H1 (cell line): ENCODE data around the gene PKD1L1. TPM values are rescaled to one million over a fixed set of nuclear protein-coding genes. Genes with fewer than 3 reads are reported as not detected.

Experiments used
- CTCF ChIA-PET: fragments of 300-600 bp; sonication (Branson Sonifier 250); formaldehyde crosslinking; loops from one replicate; lab custom pipeline; 2021; ENCODE audit not compliant: partially characterized antibody; lab: Charles Lee
- POLR2A ChIA-PET: fragments of 300-600 bp; sonication (Branson Sonifier 250); formaldehyde crosslinking; loops from one replicate; lab custom pipeline; 2021; ENCODE audit warnings: inconsistent platforms; ENCODE audit not compliant: partially characterized antibody; lab: Charles Lee
- DNase-seq, 2 experiments: peaks; one replicate each; pipeline versions ENCODE4 v3.0.0 to v3.0.0-alpha.2; 2010 to 2022; ENCODE audit warnings: low spot score in 2 of 2, low read depth in 1 of 2, mixed read lengths in 1 of 2
- FAIRE-seq: peaks from 2 replicates; lab custom pipeline; 2011; peaks lifted over from hg19 to GRCh38; lab: Jason Lieb, UNC
- H2AFZ ChIP-seq: 2 replicates; pipeline ENCODE4 v1.8.1; 2012; ENCODE audit warnings: low read length, inconsistent platforms
- H2AK5ac ChIP-seq: 2 replicates; pipeline ENCODE4 v1.6.1; 2013; ENCODE audit warnings: low read depth, low read length
- H2BK120ac ChIP-seq: replicated peaks from 2 replicates; pipeline ENCODE3; 2013; ENCODE audit warnings: low read depth, low read length, inconsistent platforms
- H2BK12ac ChIP-seq: 2 replicates; pipeline ENCODE4 v1.6.1; 2013; ENCODE audit warnings: low read depth, low read length
- H2BK15ac ChIP-seq: 2 replicates; pipeline ENCODE4 v1.6.1; 2013; ENCODE audit warnings: low read length
- H2BK20ac ChIP-seq: 2 replicates; pipeline ENCODE4 v1.6.1; 2013; ENCODE audit warnings: low read length
- H2BK5ac ChIP-seq: 2 replicates; pipeline ENCODE4 v1.6.1; 2013; ENCODE audit warnings: low read depth, low read length
- H3K14ac ChIP-seq: 2 replicates; pipeline ENCODE4 v1.6.1; 2013; ENCODE audit warnings: inconsistent platforms; ENCODE audit not compliant: insufficient read length
- H3K18ac ChIP-seq: 2 replicates; pipeline ENCODE4 v1.6.1; 2013; ENCODE audit warnings: low read length; ENCODE audit errors: extremely low read depth
- H3K23ac ChIP-seq: 2 replicates; pipeline ENCODE4 v1.6.1; 2013; ENCODE audit warnings: inconsistent platforms; ENCODE audit not compliant: insufficient read length
- H3K23me2 ChIP-seq: 2 replicates; pipeline ENCODE4 v1.6.1; 2013; ENCODE audit warnings: low read depth, low read length
- H3K27ac ChIP-seq: 2 replicates; pipeline ENCODE4 v1.6.1; 2011; ENCODE audit warnings: low read depth, low read length, inconsistent platforms
- H3K27me3 ChIP-seq, 4 experiments: replicated peaks in 1 of 4; 1 replicate in 1 of 4; 2 replicates in 3 of 4; pipeline versions ENCODE4 v1.6.1 to v1.8.1; 2011 to 2013; ENCODE audit warnings: low read length in 3 of 4, mild to moderate bottlenecking in 3 of 4, inconsistent platforms in 2 of 4, mixed read lengths in 2 of 4, moderate library complexity in 1 of 4; ENCODE audit not compliant: control insufficient read depth in 3 of 4, insufficient read depth in 3 of 4; ENCODE audit errors: extremely low read depth in 1 of 4
- H3K36me3 ChIP-seq, 4 experiments: 2 replicates each; pipeline versions ENCODE4 v1.6.1 to v1.8.1; 2011 to 2013; ENCODE audit warnings: mild to moderate bottlenecking in 4 of 4, low read length in 3 of 4, moderate library complexity in 2 of 4, control low read depth in 1 of 4, inconsistent platforms in 1 of 4; ENCODE audit not compliant: insufficient read depth in 4 of 4, control insufficient read depth in 2 of 4
- H3K4ac ChIP-seq: replicated peaks from 2 replicates; pipeline ENCODE3; 2013; ENCODE audit warnings: low read length, low read depth, mixed read lengths, inconsistent platforms; ENCODE audit not compliant: insufficient read length
- H3K4me1 ChIP-seq, 4 experiments: replicated peaks in 1 of 4; 1 replicate in 1 of 4; 2 replicates in 3 of 4; pipeline versions ENCODE4 v1.6.1 to v1.8.1; 2011 to 2013; ENCODE audit warnings: low read length in 3 of 4, inconsistent platforms in 2 of 4, mixed read lengths in 1 of 4; ENCODE audit not compliant: insufficient read depth in 4 of 4, control insufficient read depth in 3 of 4
- H3K4me2 ChIP-seq, 2 experiments: 2 replicates each; pipeline versions ENCODE4 v1.6.1 to v1.8.1; 2011 to 2013; ENCODE audit warnings: low read depth in 2 of 2, low read length in 2 of 2, control low read depth in 1 of 2, inconsistent platforms in 1 of 2, mild to moderate bottlenecking in 1 of 2; ENCODE audit not compliant: insufficient read depth in 1 of 2
- H3K4me3 ChIP-seq, 4 experiments: fragments of 200-600, 300-600 bp in 1 of 4; sonication (generic), shearing (Covaris generic), sonication (Bioruptor Twin) in 1 of 4; 2 replicates each; pipeline versions ENCODE4 v1.5.1 to v1.8.1; 2011 to 2016; ENCODE audit warnings: low read length in 4 of 4, low read depth in 3 of 4, control low read depth in 2 of 4, inconsistent platforms in 2 of 4, mild to moderate bottlenecking in 2 of 4, mixed read lengths in 1 of 4, moderate library complexity in 1 of 4; ENCODE audit not compliant: insufficient read depth in 2 of 4; ENCODE audit errors: extremely low read depth in 1 of 4
- H3K56ac ChIP-seq: replicated peaks from 2 replicates; pipeline ENCODE3; 2013; ENCODE audit warnings: low read depth, mild to moderate bottlenecking, mixed read lengths, low read length, inconsistent platforms; ENCODE audit not compliant: insufficient read length
- H3K79me1 ChIP-seq: 2 replicates; pipeline ENCODE4 v1.6.1; 2013; ENCODE audit warnings: low read depth, low read length, control low read depth
- H3K79me2 ChIP-seq, 2 experiments: 2 replicates each; pipeline versions ENCODE4 v1.6.1 to v1.8.1; 2012 to 2013; ENCODE audit warnings: low read length in 2 of 2, mild to moderate bottlenecking in 2 of 2, inconsistent platforms in 1 of 2; ENCODE audit not compliant: insufficient read depth in 2 of 2, control insufficient read depth in 1 of 2
- H3K9ac ChIP-seq, 4 experiments: replicated peaks in 1 of 4; 1 replicate in 1 of 4; 2 replicates in 3 of 4; pipeline versions ENCODE4 v1.6.1 to v1.8.1; 2011 to 2013; ENCODE audit warnings: low read depth in 3 of 4, low read length in 3 of 4, control low read depth in 2 of 4, mild to moderate bottlenecking in 2 of 4, moderate library complexity in 2 of 4, inconsistent platforms in 1 of 4; ENCODE audit errors: extremely low read depth in 1 of 4
- H3K9me3 ChIP-seq, 2 experiments: 2 replicates each; pipeline versions ENCODE4 v1.6.1 to v1.8.1; 2012 to 2013; ENCODE audit warnings: mild to moderate bottlenecking in 2 of 2, moderate library complexity in 2 of 2, control low read depth in 1 of 2, inconsistent platforms in 1 of 2, low read depth in 1 of 2, low read length in 1 of 2, mixed read lengths in 1 of 2; ENCODE audit not compliant: insufficient read depth in 2 of 2
- H4K20me1 ChIP-seq, 2 experiments: replicated peaks in 1 of 2; 2 replicates each; pipeline versions ENCODE3 to v1.8.1; 2011 to 2013; ENCODE audit warnings: inconsistent platforms in 2 of 2, low read length in 2 of 2, mild to moderate bottlenecking in 1 of 2; ENCODE audit not compliant: insufficient read depth in 2 of 2, control insufficient read depth in 1 of 2
- H4K5ac ChIP-seq: 2 replicates; pipeline ENCODE4 v1.6.1; 2013; ENCODE audit warnings: low read length, low read depth, mixed read lengths, inconsistent platforms; ENCODE audit not compliant: insufficient read length
- H4K8ac ChIP-seq: 2 replicates; pipeline ENCODE4 v1.8.0; 2013; ENCODE audit warnings: mild to moderate bottlenecking, moderate library complexity, low read length, inconsistent platforms; ENCODE audit not compliant: insufficient read depth; ENCODE audit errors: extremely low read depth
- H4K91ac ChIP-seq: replicated peaks from 2 replicates; pipeline ENCODE3; 2013; ENCODE audit warnings: low read length, mixed read lengths, inconsistent platforms; ENCODE audit not compliant: insufficient read length
- ATF2 ChIP-seq: IDR thresholded peaks from 2 replicates; pipeline ENCODE4 v1.6.1; 2012; ENCODE audit warnings: low read length, inconsistent platforms
- BCL11A ChIP-seq, 2 experiments: IDR thresholded peaks; one replicate each; pipeline ENCODE4 v1.6.1; 2011; ENCODE audit warnings: low read depth in 2 of 2, low read length in 2 of 2, mild to moderate bottlenecking in 2 of 2
- CEBPB ChIP-seq: IDR thresholded peaks from 2 replicates; pipeline ENCODE4 v1.6.1; 2012; ENCODE audit warnings: low read depth, low read length
- CTBP2 ChIP-seq: IDR thresholded peaks from 2 replicates; pipeline ENCODE4 v1.7.0; 2011; ENCODE audit warnings: borderline replicate concordance, mild to moderate bottlenecking, moderate library complexity, mixed read lengths, low read length; ENCODE audit not compliant: insufficient read depth, insufficient read length
- HDAC2 ChIP-seq, 2 experiments: fragments of 300-600 bp in 1 of 2; sonication (generic) in 1 of 2; IDR thresholded peaks; 2 replicates each; pipeline ENCODE4 v1.6.1; 2011 to 2012; ENCODE audit warnings: low read depth in 2 of 2, low read length in 2 of 2, mild to moderate bottlenecking in 2 of 2, moderate library complexity in 2 of 2, borderline replicate concordance in 1 of 2, inconsistent platforms in 1 of 2
- KDM4A ChIP-seq: IDR thresholded peaks from one replicate; pipeline ENCODE4 v1.7.1; 2012; ENCODE audit warnings: low read depth, mild to moderate bottlenecking, moderate library complexity, low read length, inconsistent platforms; ENCODE audit not compliant: severe bottlenecking
- MAFK ChIP-seq: IDR thresholded peaks from 2 replicates; pipeline ENCODE4 v1.6.1; 2012; ENCODE audit warnings: low read depth, mild to moderate bottlenecking, improper control_type of control experiment, low read length
- NRF1 ChIP-seq: IDR thresholded peaks from 2 replicates; pipeline ENCODE4 v1.6.1; 2011; ENCODE audit warnings: mild to moderate bottlenecking, low read depth, low read length, improper control_type of control experiment
- POLR2AphosphoS5 ChIP-seq: IDR thresholded peaks from 2 replicates; pipeline ENCODE4 v1.6.1; 2011; ENCODE audit warnings: low read depth, low read length
- SP1 ChIP-seq: IDR thresholded peaks from 2 replicates; pipeline ENCODE4 v1.6.1; 2011; ENCODE audit warnings: low read depth, low read length
- TBP ChIP-seq: IDR thresholded peaks from 2 replicates; pipeline ENCODE4 v1.6.1; 2011; ENCODE audit warnings: low read depth, low read length, improper control_type of control experiment
- ZNF274 ChIP-seq: IDR thresholded peaks from 2 replicates; pipeline ENCODE4 v1.7.0; 2012; ENCODE audit warnings: low read length, borderline replicate concordance; ENCODE audit errors: extremely low read depth
- WGBS, 2 experiments: shearing (Covaris generic) in 1 of 2; methylation state at CpG; one replicate each; pipeline versions ENCODE4 v1.1.6 to v1.1.7; 2013 to 2015; ENCODE audit warnings: low lambda C conversion rate in 2 of 2, mixed read lengths in 2 of 2, inconsistent platforms in 1 of 2, low coverage in 1 of 2, missing lambda C conversion rate in 1 of 2; ENCODE audit not compliant: insufficient replicate concordance in 2 of 2, insufficient coverage in 1 of 2, insufficient read length in 1 of 2; ENCODE audit errors: extremely low coverage in 1 of 2, missing lambda C conversion rate in 1 of 2; 5-methylcytosine and 5-hydroxymethylcytosine counted together
- polyA plus RNA-seq, 7 experiments: library from polyadenylated mRNA; depleted of rRNA in 3 of 7; stranded (reverse) in 5 of 7; unstranded in 2 of 7; fragments of >200 nt in 5 of 7; fragments of 200-250 nt in 2 of 7; gene quantifications; 1 replicate in 5 of 7; 2 replicates in 1 of 7; 4 replicates in 1 of 7; pipeline versions ENCODE4 v1.2.1 to v1.2.3, GENCODE V29; 2011 to 2013; ENCODE audit warnings: missing spikeins in 2 of 7, mixed read lengths in 2 of 7
- total RNA-seq: library from RNA; stranded (reverse); fragmentation: NEBNext Ultra II Directional; extraction: Animal tissue kit (Norgen Biotek cat#: 25700); gene quantifications from 2 replicates; pipeline ENCODE4 v1.2.1, GENCODE V29; 2021

Gene PKD1L1
- total and polyA plus RNA-seq, 2 of the 8 experiments (the other 6 are each of a cell fraction or from before 2014, with no cell fraction given): 0.22 to 0.35 TPM

GRCh38 chr7:47890125-47890524 lies 58.1 kb downstream of the PKD1L1 start:
- no peak overlapping the region for H3K4me2 ChIP-seq

More at GRCh38 chr7:47890125-47890524, 58.1 kb downstream of the PKD1L1 start:
- no peaks in the 10 kb centered on the region for H3K79me2 ChIP-seq
- no peak overlapping the region for H2AFZ ChIP-seq
- H2AK5ac ChIP-seq: no peak overlapping the region
- no peak overlapping the region; the same call in 1 of the 2 replicates for H3K27ac ChIP-seq
- no peaks in the 10 kb centered on the region for H3K79me1 ChIP-seq
- ChIA-PET POLR2A (no interaction called here), CTCF (no interaction called here)
- no peaks in the 10 kb centered on the region for H3K36me3 ChIP-seq
- no peak overlapping the region for H4K5ac ChIP-seq
- WGBS, 2 experiments: 83% methylated on average over 8 of the region's 8 CpGs; no CpG with 5 or more reads in 1 of the 2 experiments
- H2BK120ac ChIP-seq: no peak overlapping the region
- no peaks in the 10 kb centered on the region for H4K20me1 ChIP-seq
- FAIRE-seq (no peak), DNase-seq (peak in 1 of 2 experiments; percentile 31)
- no peak overlapping the region for H2BK20ac ChIP-seq
- H3K4me1 ChIP-seq: no peaks in the 10 kb centered on the region; a peak in 1 of 7 replicates
- H3K9me3 ChIP-seq: no peaks in the 10 kb centered on the region
- no peak overlapping the region for H3K4ac ChIP-seq
- no peaks in the 10 kb centered on the region for H3K23me2 ChIP-seq
- no peak overlapping the region for H2BK5ac ChIP-seq
- H4K8ac ChIP-seq: no peak overlapping the region; the same call in 1 of the 2 replicates
- H3K18ac ChIP-seq: no peak overlapping the region
- H3K23ac ChIP-seq: no peak overlapping the region
- H3K56ac ChIP-seq: no peak overlapping the region
- TF ChIP-seq POLR2AphosphoS5: no peak
- TF ChIP-seq NRF1: no peak
- TF ChIP-seq CEBPB: no peak
- no peak for TF ChIP-seq BCL11A (IDR thresholded peaks at IDR 0.05; ENCODE audit: low read depth in 2 of 2, low read length in 2 of 2)
- no peak for TF ChIP-seq SP1
- TF ChIP-seq MAFK: no peak
- TF ChIP-seq KDM4A: no peak
- no peak for TF ChIP-seq ZNF274
- TF ChIP-seq ATF2: no peak
- TF ChIP-seq CTBP2: no peak
- no peak for TF ChIP-seq HDAC2 (IDR thresholded peaks at IDR 0.05; ENCODE audit: borderline replicate concordance in 1 of 2, low read depth in 2 of 2, low read length in 2 of 2)
- TF ChIP-seq TBP: no peak
- H3K14ac ChIP-seq: no peak overlapping the region
- no peak overlapping the region for H2BK15ac ChIP-seq
- H2BK12ac ChIP-seq: no peak overlapping the region
- no peak overlapping the region for H3K4me3 ChIP-seq
- H3K9ac ChIP-seq: no peak overlapping the region
- no peaks in the 10 kb centered on the region for H3K27me3 ChIP-seq
- H4K91ac ChIP-seq: no peak overlapping the region
